Retinal pigment epithelial cell (primary cell): Measurements from ENCODE around the gene BMPR1B.
"Not testable (repeated sequence)": the region's sequence is repeated elsewhere in the genome, so short reads cannot be mapped to it uniquely, and the experiment has no call there.

Experiments used
- DNase-seq: peaks from one replicate; pipeline ENCODE4 v3.0.0-alpha.2; 2010; ENCODE audit warnings: low read depth
- H3K4me3 ChIP-seq: 2 replicates; pipeline ENCODE4 v1.5.1; 2011; ENCODE audit warnings: mild to moderate bottlenecking, low read length, control low read depth, moderate library complexity
- CTCF ChIP-seq: conservative IDR thresholded peaks from 2 replicates; pipeline ENCODE4 v1.5.1; 2011; ENCODE audit warnings: low read depth, low read length, control low read depth, inconsistent platforms

Gene BMPR1B

GRCh38 chr4:95048296-95048695 lies 290.5 kb downstream of the BMPR1B start:
- no peak for DNase-seq
- TF ChIP-seq CTCF = no peak
- no peak overlapping the region for H3K4me3 ChIP-seq

DNA sequence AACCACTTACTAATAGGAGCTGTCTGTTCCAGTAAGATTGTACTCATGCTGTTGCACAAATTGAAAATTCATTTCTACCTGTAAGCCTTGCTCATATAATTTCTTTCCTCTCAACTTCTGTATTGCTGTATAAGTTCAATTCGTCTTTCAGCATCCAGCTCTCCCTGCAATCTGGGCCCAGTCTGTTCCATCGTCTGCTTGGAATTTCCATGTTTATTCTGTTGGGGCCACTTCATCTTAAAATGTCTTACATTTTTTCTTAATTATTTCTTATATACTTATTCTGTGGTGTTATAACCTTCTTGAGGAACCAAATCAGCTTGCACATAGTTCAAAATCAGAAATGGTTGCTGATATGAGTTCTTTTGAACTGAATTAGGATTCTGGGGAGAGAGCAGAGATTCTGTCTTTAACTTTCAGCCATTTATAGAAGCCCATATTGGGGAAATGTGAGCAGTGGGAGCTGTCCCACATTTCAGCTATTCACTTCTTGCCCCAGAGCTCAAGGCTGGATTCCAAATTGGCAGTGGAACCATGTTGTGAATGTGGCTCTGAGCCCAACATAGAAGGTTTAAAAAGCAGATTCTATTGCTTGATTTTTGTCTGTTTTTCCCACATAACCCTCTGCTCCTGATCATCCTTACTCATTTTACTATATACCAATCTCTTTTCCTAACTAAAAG lies 291.9 kb downstream of the BMPR1B start:
- H3K4me3 ChIP-seq = no peak overlapping the region
- DNase-seq = no peak
- TF ChIP-seq CTCF = no peak

DNA sequence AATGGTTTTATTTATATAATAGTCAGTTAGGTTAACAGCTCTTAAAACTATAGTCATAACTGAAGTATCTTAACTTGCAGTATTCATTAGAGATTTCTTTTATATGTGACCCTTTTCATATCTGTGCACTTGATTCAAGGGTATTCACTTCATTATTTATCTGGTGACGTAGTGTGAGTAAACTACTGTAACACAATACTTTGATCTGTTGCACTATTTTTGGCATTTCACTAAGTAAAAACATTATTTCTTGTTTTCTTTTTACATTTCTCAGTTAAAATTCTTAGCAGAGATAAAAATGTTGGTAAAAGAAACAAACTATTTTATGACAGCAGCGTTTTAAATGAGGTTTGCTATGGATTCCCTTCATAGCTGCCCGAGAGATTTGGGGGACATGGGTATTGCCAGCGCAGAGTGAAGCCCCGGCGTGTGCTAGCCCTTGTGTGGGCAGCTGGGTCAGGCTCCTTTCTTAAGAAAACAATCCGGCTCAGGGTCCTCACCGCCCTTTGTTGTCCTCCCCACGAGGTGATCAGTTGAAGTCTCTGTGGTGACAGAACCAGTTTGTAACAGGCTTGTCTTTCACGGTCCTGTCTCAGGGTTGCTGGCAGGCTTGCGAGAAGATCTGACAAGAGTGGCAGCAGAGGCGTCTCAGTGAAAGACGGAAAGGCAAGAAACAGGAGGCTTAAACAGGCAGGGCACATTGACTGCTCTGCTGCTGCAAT lies 293.4 kb downstream of the BMPR1B start:
- no peak for DNase-seq
- H3K4me3 ChIP-seq = no peak overlapping the region
- TF ChIP-seq CTCF = no peak

DNA sequence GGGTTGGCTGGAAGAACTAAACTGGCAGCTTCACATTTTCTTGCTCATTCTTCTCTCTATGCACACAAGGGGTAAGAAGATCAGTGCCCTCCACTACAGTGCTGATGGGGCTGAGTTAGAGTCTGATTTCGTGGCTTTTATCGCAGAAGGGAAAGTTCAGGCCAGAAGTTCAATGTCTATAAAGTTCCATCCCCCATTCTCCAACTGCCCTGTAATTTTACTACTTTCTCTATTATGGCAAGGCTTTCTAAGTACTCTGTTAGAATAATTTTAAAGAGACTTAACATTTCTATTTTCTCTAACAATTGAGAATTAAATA lies 293.9 kb downstream of the BMPR1B start:
- H3K4me3 ChIP-seq = no peak overlapping the region
- TF ChIP-seq CTCF = no peak
- DNase-seq = no peak

GRCh38 chr4:95058991-95059390 lies 301.2 kb downstream of the BMPR1B start:
- no peak for DNase-seq
- no peak overlapping the region for H3K4me3 ChIP-seq
- TF ChIP-seq CTCF = no peak

DNA sequence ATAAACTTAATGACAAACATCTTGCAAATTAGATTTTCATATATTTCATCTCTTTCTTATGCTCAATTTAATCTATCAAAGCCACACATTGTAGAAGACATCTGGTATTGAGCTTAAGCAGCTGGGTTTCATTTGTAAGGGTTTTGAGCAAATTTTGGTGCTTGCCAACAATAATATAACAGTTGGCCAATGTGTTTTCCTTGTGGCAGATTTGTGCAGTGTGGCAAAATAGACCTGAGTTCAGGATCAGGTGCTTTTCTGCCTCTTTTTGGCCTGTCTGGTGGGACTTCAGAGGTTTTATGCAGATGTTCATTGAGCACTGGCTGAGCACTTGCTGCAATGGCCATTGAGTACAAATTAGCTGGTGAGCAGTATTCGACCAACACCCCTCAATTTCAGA lies 301.9 kb downstream of the BMPR1B start:
- DNase-seq = no peak
- TF ChIP-seq CTCF = no peak
- H3K4me3 ChIP-seq = no peak overlapping the region

- no peak for TF ChIP-seq CTCF
- DNase-seq = no peak
- H3K4me3 ChIP-seq = no peak overlapping the region
Observed at GRCh38 chr4:95061220-95061619, 303.5 kb downstream of the BMPR1B start.

GRCh38 chr4:95061801-95062200 lies 304.0 kb downstream of the BMPR1B start:
- H3K4me3 ChIP-seq, DNase-seq: not testable (repeated sequence)
